Type B pancreatic cell (in vitro differentiated cells): ENCODE results near the gene PHKB. TPM values are rescaled to one million over a fixed set of nuclear protein-coding genes. Genes with fewer than 3 reads are reported as not detected.
A peak's percentile ranks its signal among the peaks of the same experiment; 100 is the strongest.

Experiments
- DNase-seq: peaks from one replicate; pipeline ENCODE4 v3.0.0; 2021; ENCODE audit warnings: mixed read lengths; ENCODE audit not compliant: unreplicated experiment; ENCODE audit errors: extremely low spot score
- H3K27ac Mint-ChIP-seq: 2 replicates; pipeline ENCODE4 v1.8.0; 2021; ENCODE audit warnings: mild to moderate bottlenecking, mixed read lengths
- H3K27me3 Mint-ChIP-seq: 2 replicates; pipeline ENCODE4 v1.8.0; 2021; ENCODE audit warnings: mixed read lengths
- H3K36me3 Mint-ChIP-seq: 2 replicates; pipeline ENCODE4 v1.8.0; 2021; ENCODE audit warnings: mixed read lengths
- H3K4me1 Mint-ChIP-seq: one replicate; pipeline ENCODE4 v1.8.0; 2021; ENCODE audit warnings: mixed read lengths; ENCODE audit not compliant: unreplicated experiment
- H3K4me3 Mint-ChIP-seq: 2 replicates; pipeline ENCODE4 v1.8.0; 2021; ENCODE audit warnings: mild to moderate bottlenecking, mixed read lengths
- H3K9me3 Mint-ChIP-seq: 2 replicates; pipeline ENCODE4 v1.8.0; 2021; ENCODE audit warnings: mixed read lengths
- CTCF ChIP-seq: fragments of 200-600 bp; sonication (generic); conservative IDR thresholded peaks from 2 replicates; pipeline ENCODE4 v1.5.0; 2021; ENCODE audit warnings: antibody characterized with exemption, mild to moderate bottlenecking
- total RNA-seq: library from RNA; stranded (reverse); gene quantifications from 2 replicates; pipeline ENCODE4 v1.2.1, GENCODE V29; 2021; ENCODE audit warnings: low replicate concordance

Gene PHKB
- total RNA-seq, 1 donor from 2014 or later: 72.9 TPM

- Mint-ChIP-seq H3K36me3 (no peaks in the 10 kb centered on the region), H3K27ac (peak overlapping the region; percentile 26), H3K4me3 (no peak overlapping the region), H3K9me3 (peaks cover 5% of the 10 kb centered on the region), H3K27me3 (no peaks in the 10 kb centered on the region), H3K4me1 (no peaks in the 10 kb centered on the region)
- no peak for DNase-seq
- no peak for TF ChIP-seq CTCF
Measured at GRCh38 chr16:47734987-47735594, 274.0 kb downstream of the PHKB start.

- H3K27me3 Mint-ChIP-seq: no peaks in the 10 kb centered on the region
- DNase-seq: no peak
- no peaks in the 10 kb centered on the region for H3K4me1 Mint-ChIP-seq
- no peak overlapping the region for H3K27ac Mint-ChIP-seq
- no peaks in the 10 kb centered on the region for H3K36me3 Mint-ChIP-seq
- no peak overlapping the region for H3K4me3 Mint-ChIP-seq
- no peaks in the 10 kb centered on the region for H3K9me3 Mint-ChIP-seq
- TF ChIP-seq CTCF: no peak
Measured at GRCh38 chr16:47750371-47750770, 289.2 kb downstream of the PHKB start.

Other genes starting within 250 kb of the PHKB start
- 46.6 and 47.1 TPM in 2 replicates for gene ITFG1, start 268 bp upstream of the PHKB start, total RNA-seq